Measurements from ENCODE around the gene DNAJC1.

The DNAJC1 gene

GRCh38 chr10:21808550-21808949, 195.0 kb downstream of the DNAJC1 start:
- Mint-ChIP-seq H3K4me3 (no peak overlapping the region), H3K27me3 (no peaks in the 10 kb centered on the region), H3K27ac (no peak overlapping the region), H3K4me1 (peaks cover 0 to under 1% of the 10 kb centered on the region in 2 donors), H3K36me3 (peaks cover 5 to 11% of the 10 kb centered on the region in 2 donors), H3K9me3 (peaks cover 0 to under 1% of the 10 kb centered on the region in 2 donors)
- ATAC-seq (replicated peaks) (no peak), DNase-seq (no peak)

- H3K4me3 Mint-ChIP-seq = no peak overlapping the region
- DNase-seq (no peak), ATAC-seq (replicated peaks) (no peak)
- no peaks in the 10 kb centered on the region for H3K4me1 Mint-ChIP-seq
- no peaks in the 10 kb centered on the region for H3K27me3 Mint-ChIP-seq
- no peaks in the 10 kb centered on the region for H3K9me3 Mint-ChIP-seq
- H3K36me3 Mint-ChIP-seq = peaks cover 4 to 14% of the 10 kb centered on the region in 2 donors
- no peak overlapping the region for H3K27ac Mint-ChIP-seq
These were observed 196.3 kb downstream of the DNAJC1 start for GRCh38 chr10:21807180-21807579.

GRCh38 chr10:21803374-21803773, 200.2 kb downstream of the DNAJC1 start:
- Mint-ChIP-seq H3K27ac (no peak overlapping the region), H3K4me3 (no peak overlapping the region), H3K36me3 (peaks cover 17 to 33% of the 10 kb centered on the region in 2 donors), H3K9me3 (peaks cover 0 to 2% of the 10 kb centered on the region in 2 donors), H3K27me3 (no peaks in the 10 kb centered on the region), H3K4me1 (no peaks in the 10 kb centered on the region)
- DNase-seq = no peak
- ATAC-seq (replicated peaks) = no peak

GRCh38 chr10:21801609-21802008, 201.9 kb downstream of the DNAJC1 start:
- H3K4me1 Mint-ChIP-seq = no peaks in the 10 kb centered on the region
- no peak overlapping the region for H3K4me3 Mint-ChIP-seq
- DNase-seq = no peak
- H3K27me3 Mint-ChIP-seq = no peaks in the 10 kb centered on the region
- peaks cover 23 to 43% of the 10 kb centered on the region in 2 donors for H3K36me3 Mint-ChIP-seq
- peaks cover 0 to 2% of the 10 kb centered on the region in 2 donors for H3K9me3 Mint-ChIP-seq
- H3K27ac Mint-ChIP-seq = no peak overlapping the region
- no peak for ATAC-seq (replicated peaks)

GRCh38 chr10:21797984-21798765, 205.4 kb downstream of the DNAJC1 start:
- H3K27me3 Mint-ChIP-seq = no peaks in the 10 kb centered on the region
- H3K9me3 Mint-ChIP-seq = peaks cover 0 to 2% of the 10 kb centered on the region in 2 donors
- no peaks in the 10 kb centered on the region for H3K4me1 Mint-ChIP-seq
- ATAC-seq (replicated peaks) (no peak), DNase-seq (no peak)
- no peak overlapping the region for H3K4me3 Mint-ChIP-seq
- H3K36me3 Mint-ChIP-seq = peaks cover 19 to 32% of the 10 kb centered on the region in 2 donors
- H3K27ac Mint-ChIP-seq = no peak overlapping the region

- H3K27me3 Mint-ChIP-seq = no peaks in the 10 kb centered on the region
- H3K4me3 Mint-ChIP-seq = no peak overlapping the region
- ATAC-seq (replicated peaks) = no peak
- H3K27ac Mint-ChIP-seq = no peak overlapping the region
- no peak for DNase-seq
- H3K36me3 Mint-ChIP-seq = peaks cover 21 to 31% of the 10 kb centered on the region in 2 donors
- H3K9me3 Mint-ChIP-seq = peaks cover 0 to 2% of the 10 kb centered on the region in 2 donors
- H3K4me1 Mint-ChIP-seq = no peaks in the 10 kb centered on the region
These were observed 206.0 kb downstream of the DNAJC1 start for GRCh38 chr10:21797533-21797932.

GRCh38 chr10:21791276-21791675, 212.3 kb downstream of the DNAJC1 start:
- Mint-ChIP-seq H3K36me3 (peaks cover 20 to 39% of the 10 kb centered on the region in 2 donors), H3K27me3 (no peaks in the 10 kb centered on the region), H3K9me3 (peaks cover 10 to 12% of the 10 kb centered on the region in 2 donors), H3K27ac (no peak overlapping the region), H3K4me3 (no peak overlapping the region), H3K4me1 (no peaks in the 10 kb centered on the region)
- DNase-seq (no peak), ATAC-seq (replicated peaks) (no peak)

GRCh38 chr10:21776883-21777282, 226.6 kb downstream of the DNAJC1 start:
- Mint-ChIP-seq H3K4me3 (no peak overlapping the region), H3K27me3 (no peaks in the 10 kb centered on the region), H3K4me1 (no peaks in the 10 kb centered on the region), H3K9me3 (peaks cover 7 to 13% of the 10 kb centered on the region in 2 donors), H3K36me3 (peaks cover 30 to 45% of the 10 kb centered on the region in 2 donors), H3K27ac (no peak overlapping the region)
- DNase-seq (no peak), ATAC-seq (replicated peaks) (no peak)

- Mint-ChIP-seq H3K27me3 (no peaks in the 10 kb centered on the region), H3K4me1 (no peaks in the 10 kb centered on the region), H3K4me3 (no peak overlapping the region), H3K27ac (no peak overlapping the region), H3K36me3 (peaks cover 7 to 9% of the 10 kb centered on the region in 2 donors), H3K9me3 (peaks cover 0 to 2% of the 10 kb centered on the region in 2 donors)
- DNase-seq (no peak), ATAC-seq (replicated peaks) (no peak)
These were observed 232.3 kb downstream of the DNAJC1 start for GRCh38 chr10:21771219-21771618.

GRCh38 chr10:21769041-21769440, 234.5 kb downstream of the DNAJC1 start:
- H3K9me3 Mint-ChIP-seq = peaks cover 0 to 2% of the 10 kb centered on the region in 2 donors
- H3K4me3 Mint-ChIP-seq = no peak overlapping the region
- DNase-seq (no peak), ATAC-seq (replicated peaks) (no peak)
- H3K27me3 Mint-ChIP-seq = no peaks in the 10 kb centered on the region
- no peaks in the 10 kb centered on the region for H3K4me1 Mint-ChIP-seq
- H3K36me3 Mint-ChIP-seq = peaks cover 8 to 19% of the 10 kb centered on the region in 2 donors
- H3K27ac Mint-ChIP-seq = no peak overlapping the region

GRCh38 chr10:21764466-21765189, 238.9 kb downstream of the DNAJC1 start:
- DNase-seq (no peak), ATAC-seq (replicated peaks) (no peak)
- no peaks in the 10 kb centered on the region for H3K9me3 Mint-ChIP-seq
- no peak overlapping the region for H3K4me3 Mint-ChIP-seq
- H3K36me3 Mint-ChIP-seq = peaks cover 5 to 23% of the 10 kb centered on the region in 2 donors
- no peaks in the 10 kb centered on the region for H3K27me3 Mint-ChIP-seq
- no peak overlapping the region for H3K27ac Mint-ChIP-seq
- no peaks in the 10 kb centered on the region for H3K4me1 Mint-ChIP-seq

- no peak overlapping the region for H3K27ac Mint-ChIP-seq
These were observed 243.2 kb downstream of the DNAJC1 start for GRCh38 chr10:21760332-21760731.

GRCh38 chr10:21759232-21759631, 244.3 kb downstream of the DNAJC1 start:
- H3K27me3 Mint-ChIP-seq = no peaks in the 10 kb centered on the region
- ATAC-seq (replicated peaks) (no peak), DNase-seq (no peak)
- no peaks in the 10 kb centered on the region for H3K9me3 Mint-ChIP-seq
- peaks cover 12 to 40% of the 10 kb centered on the region in 2 donors for H3K36me3 Mint-ChIP-seq
- H3K4me1 Mint-ChIP-seq = no peaks in the 10 kb centered on the region
- no peak overlapping the region for H3K4me3 Mint-ChIP-seq
- no peak overlapping the region for H3K27ac Mint-ChIP-seq

More at GRCh38 chr10:21760332-21760731, 243.2 kb downstream of the DNAJC1 start:
- H3K9me3 Mint-ChIP-seq = no peaks in the 10 kb centered on the region
- DNase-seq (no peak), ATAC-seq (replicated peaks) (no peak)
- no peaks in the 10 kb centered on the region for H3K27me3 Mint-ChIP-seq
- H3K4me1 Mint-ChIP-seq = no peaks in the 10 kb centered on the region
- H3K4me3 Mint-ChIP-seq = no peak overlapping the region
- H3K36me3 Mint-ChIP-seq = peaks cover 12 to 38% of the 10 kb centered on the region in 2 donors

- H3K27me3 Mint-ChIP-seq = no peaks in the 10 kb centered on the region
- no peak for ATAC-seq (replicated peaks)
- H3K36me3 Mint-ChIP-seq = peaks cover 13 to 36% of the 10 kb centered on the region in 2 donors
- H3K4me3 Mint-ChIP-seq = no peak overlapping the region
- peak overlapping the region; percentile 44 for H3K27ac Mint-ChIP-seq
- no peaks in the 10 kb centered on the region for H3K9me3 Mint-ChIP-seq
- DNase-seq = no peak
- no peaks in the 10 kb centered on the region for H3K4me1 Mint-ChIP-seq
These were observed 244.8 kb downstream of the DNAJC1 start for GRCh38 chr10:21758696-21759095.

- Mint-ChIP-seq H3K27ac (no peak overlapping the region), H3K4me1 (no peaks in the 10 kb centered on the region), H3K36me3 (peaks cover 17 to 38% of the 10 kb centered on the region in 2 donors), H3K4me3 (no peak overlapping the region), H3K27me3 (no peaks in the 10 kb centered on the region), H3K9me3 (no peaks in the 10 kb centered on the region)
- DNase-seq (no peak), ATAC-seq (replicated peaks) (no peak)
These were observed 245.3 kb downstream of the DNAJC1 start for GRCh38 chr10:21758239-21758638.
